VCaP (cell line): ENCODE results near the gene CHST5.

ENCODE experiments used
- H3K27ac ChIP-seq: fragments of 450-650 bp; 2 replicates; pipeline ENCODE4 v1.5.1; 2017
- TF ChIP-seq, protein P1 (sequence below): fragments of 450-650 bp; conservative IDR thresholded peaks from 2 replicates; pipeline ENCODE4 v1.5.1; 2017; ENCODE audit warnings: mild to moderate bottlenecking, moderate library complexity

The CHST5 gene

DNA sequence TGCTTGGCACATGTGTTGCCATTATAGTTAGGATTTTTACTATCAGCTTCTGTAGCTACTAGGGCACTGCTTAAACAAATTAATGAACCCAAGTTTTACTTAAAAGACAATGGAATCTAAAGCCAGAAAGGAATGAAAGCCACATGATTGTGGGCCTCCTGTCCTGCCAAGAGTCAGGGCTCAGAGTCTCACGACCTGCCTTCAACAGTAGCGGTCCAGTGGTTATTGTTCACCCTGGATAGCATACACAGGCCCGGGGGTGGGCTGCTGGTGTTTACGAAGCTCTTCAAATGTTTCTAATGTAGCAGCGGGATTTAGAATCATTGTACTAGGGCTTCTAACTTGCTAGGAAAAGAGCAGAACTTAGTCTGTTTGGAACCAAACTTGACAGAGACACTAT lies 38.0 kb upstream of the CHST5 start:
- TF ChIP-seq, protein P1, sequence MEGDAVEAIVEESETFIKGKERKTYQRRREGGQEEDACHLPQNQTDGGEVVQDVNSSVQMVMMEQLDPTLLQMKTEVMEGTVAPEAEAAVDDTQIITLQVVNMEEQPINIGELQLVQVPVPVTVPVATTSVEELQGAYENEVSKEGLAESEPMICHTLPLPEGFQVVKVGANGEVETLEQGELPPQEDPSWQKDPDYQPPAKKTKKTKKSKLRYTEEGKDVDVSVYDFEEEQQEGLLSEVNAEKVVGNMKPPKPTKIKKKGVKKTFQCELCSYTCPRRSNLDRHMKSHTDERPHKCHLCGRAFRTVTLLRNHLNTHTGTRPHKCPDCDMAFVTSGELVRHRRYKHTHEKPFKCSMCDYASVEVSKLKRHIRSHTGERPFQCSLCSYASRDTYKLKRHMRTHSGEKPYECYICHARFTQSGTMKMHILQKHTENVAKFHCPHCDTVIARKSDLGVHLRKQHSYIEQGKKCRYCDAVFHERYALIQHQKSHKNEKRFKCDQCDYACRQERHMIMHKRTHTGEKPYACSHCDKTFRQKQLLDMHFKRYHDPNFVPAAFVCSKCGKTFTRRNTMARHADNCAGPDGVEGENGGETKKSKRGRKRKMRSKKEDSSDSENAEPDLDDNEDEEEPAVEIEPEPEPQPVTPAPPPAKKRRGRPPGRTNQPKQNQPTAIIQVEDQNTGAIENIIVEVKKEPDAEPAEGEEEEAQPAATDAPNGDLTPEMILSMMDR = no peak
- H3K27ac ChIP-seq = no peak overlapping the region

DNA sequence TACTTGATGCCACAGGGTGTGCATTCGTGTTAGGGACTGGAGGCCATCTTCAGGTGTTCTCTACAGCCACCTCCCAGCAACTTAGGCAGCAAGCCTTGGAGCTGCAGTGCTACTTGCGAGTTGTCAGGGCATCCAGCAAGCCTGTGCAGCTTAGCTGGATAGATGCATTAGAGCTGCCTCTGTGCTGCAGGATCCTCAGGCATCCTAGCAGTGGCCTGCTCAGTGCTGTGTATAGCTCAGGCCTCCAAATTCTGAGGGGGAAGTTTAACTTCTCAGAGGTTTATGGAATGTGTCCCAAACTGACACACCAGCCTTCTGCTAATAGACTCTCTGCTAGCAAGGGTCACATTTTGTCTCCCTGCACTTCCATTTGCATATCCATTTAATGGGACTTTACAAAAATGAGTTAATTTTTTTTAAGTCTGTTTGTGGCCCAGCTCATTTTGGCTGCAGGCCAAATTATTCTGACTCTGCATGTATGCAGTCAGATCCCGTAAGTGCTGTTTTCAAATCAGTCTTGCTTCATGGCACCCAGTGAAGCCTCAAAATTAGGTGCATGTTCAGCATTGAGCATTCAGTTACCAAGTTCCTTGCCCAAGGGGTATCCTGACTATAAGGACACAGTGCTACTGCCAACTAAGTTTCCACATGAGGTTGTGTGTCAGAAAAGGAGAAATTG lies 37.1 kb upstream of the CHST5 start:
- TF ChIP-seq, protein P1 = no peak
- H3K27ac ChIP-seq = no peak overlapping the region

DNA sequence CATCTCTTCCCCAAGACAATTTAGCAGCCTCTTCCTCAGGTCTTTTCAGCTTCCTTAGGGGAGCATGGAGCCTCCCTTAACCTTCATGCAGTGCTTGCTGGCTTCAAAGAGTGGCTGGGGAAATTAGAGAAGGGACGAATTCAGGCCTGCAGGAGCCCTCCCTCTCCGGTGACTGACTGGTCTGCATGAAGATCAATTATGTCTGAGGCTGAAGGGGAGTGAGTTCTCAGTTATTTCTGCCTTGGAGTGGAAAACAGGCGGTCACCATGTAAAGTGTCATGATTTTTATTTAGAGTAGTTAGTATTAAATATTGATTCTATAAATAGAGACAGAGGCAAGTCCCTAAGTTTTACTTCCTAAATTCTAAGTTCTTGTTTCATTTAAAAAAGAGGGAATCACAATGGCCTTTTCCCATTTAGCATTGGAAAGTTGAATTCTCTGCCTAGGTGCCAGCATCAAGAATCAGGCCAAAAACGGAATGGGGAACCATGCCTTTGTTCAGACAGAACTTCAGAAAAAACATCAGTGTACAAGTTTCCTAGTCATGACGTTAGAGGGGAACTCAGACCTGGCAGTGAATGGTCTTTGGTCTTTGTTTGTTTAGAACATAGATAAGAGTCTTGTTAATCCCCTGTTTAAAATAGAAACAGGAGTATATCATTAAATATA lies 34.6 kb upstream of the CHST5 start:
- TF ChIP-seq, protein P1 = no peak
- no peak overlapping the region for H3K27ac ChIP-seq

DNA sequence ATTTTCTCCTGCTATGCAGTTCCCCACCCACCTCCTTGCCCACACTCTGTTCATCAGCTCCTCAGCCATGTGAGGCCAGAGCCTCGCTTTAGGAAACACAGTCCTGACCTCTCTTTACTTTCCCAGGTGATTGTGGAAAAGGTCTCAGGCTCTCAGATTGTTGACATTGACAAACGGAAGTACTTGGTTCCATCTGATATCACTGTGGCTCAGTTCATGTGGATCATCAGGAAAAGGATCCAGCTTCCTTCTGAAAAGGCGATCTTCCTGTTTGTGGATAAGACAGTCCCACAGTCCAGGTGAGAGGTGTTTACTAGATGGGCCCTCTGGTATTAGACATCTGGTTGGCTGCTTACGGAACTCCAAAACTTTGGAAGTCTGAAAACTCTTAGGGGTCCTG lies 32.0 kb upstream of the CHST5 start:
- TF ChIP-seq, protein P1 = no peak
- no peak overlapping the region for H3K27ac ChIP-seq

DNA sequence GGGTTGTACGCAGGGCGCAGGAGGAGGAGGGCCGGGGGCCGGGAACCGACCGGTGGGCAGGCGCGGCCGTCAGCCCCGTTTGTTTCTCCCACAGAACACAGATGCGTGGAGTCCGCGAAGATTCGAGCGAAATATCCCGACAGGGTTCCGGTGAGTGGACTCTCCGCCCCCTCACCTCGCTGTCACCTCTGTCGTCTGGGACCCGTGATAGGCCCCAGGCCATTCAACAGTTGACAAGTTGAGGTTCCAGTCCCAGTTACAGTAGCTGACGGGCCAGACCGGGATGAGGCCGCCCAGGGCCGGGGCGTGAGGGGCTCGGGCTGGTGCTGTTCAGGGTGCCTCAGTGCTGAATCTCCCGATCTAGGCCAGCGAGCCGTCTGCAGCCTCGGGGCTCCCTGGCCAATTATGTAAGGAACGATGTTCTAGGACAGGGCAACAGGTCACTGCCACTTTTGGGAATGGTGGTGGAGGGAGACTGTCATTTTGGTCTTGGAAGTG lies 30.9 kb upstream of the CHST5 start:
- TF ChIP-seq, protein P1 = no peak
- H3K27ac ChIP-seq = peak overlapping the region; percentile 71

DNA sequence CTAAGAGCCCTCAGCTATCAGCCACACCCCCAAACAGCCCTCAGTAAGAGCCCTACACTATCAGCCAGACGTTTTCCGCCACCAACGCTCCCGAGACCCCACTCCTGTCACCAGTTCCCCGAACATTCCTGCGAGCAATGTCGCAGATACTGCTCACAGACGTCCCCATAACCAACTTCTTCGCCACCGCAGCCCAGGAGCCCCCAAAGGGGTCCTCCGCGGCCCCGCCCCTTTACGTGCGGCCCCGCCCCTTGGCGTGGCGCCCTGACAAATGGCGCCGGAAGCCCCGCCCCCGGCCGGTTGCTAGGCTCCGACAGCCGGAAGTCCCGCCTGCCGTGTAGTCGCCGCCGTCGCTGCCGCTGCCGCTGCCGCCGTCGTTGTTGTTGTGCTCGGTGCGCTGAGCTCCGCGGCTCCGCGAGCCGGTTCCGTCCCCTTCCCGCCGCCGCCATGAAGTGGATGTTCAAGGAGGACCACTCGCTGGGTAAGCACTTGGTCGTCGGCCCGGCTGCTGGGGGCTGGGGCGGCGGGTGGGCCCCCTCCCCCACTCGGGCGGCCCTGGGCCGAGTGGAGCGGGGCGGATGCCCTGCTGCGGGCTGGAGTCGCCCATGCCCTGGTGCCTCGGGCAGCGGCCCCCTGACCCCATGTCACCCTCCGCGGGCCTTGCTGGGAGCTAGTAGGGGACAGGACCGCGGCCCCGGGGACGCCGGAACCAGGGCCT lies 30.3 kb upstream of the CHST5 start, which contains the start of gene GABARAPL2:
Gene GABARAPL2 (plus strand): TSS at position 340 of the 718 bp plus-strand sequence. CDS start 108 bp downstream, at position 448.
- H3K27ac ChIP-seq = peak within 1 kb of the TSS; percentile 71
- TF ChIP-seq, protein P1 = no peak

DNA sequence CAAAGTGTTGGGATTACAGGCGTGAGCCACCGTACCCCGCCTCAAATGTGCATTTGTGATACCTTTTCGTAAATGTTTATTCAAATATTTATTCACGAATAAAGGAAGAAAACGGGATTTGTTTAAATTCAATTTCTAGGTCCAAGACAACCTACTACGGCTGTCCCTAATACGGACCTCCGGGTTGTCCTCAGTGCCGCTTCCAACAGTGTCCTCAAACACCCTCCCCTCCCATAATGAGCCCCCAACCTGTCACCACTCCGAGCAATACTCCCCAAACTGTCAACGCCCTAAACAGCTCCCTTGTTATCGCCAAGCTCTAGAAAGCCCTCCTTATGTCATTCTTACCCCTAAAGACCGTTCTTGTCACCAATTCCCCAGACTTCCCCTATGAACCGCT lies 29.7 kb upstream of the CHST5 start:
- TF ChIP-seq, protein P1 = no peak
- H3K27ac ChIP-seq = peak overlapping the region; percentile 71
